HL-60 (cell line): ENCODE data around the gene ARL6.

Experiments
- DNase-seq, 2 experiments: peaks; one replicate each; pipeline ENCODE4 v3.0.0-alpha.2; 2010 to 2020; ENCODE audit warnings: low read depth in 1 of 2, low spot score in 1 of 2
- H3K27ac ChIP-seq: fragments of 250-450 bp; sonication (Bioruptor Pico); replicated peaks from 2 replicates; pipeline ENCODE4 v1.5.1; 2020; ENCODE audit warnings: mild to moderate bottlenecking, moderate library complexity
- H3K27me3 ChIP-seq: fragments of 250-450 bp; sonication (Bioruptor Pico); 2 replicates; pipeline ENCODE4 v1.5.1; 2021; ENCODE audit warnings: mild to moderate bottlenecking, moderate library complexity; ENCODE audit not compliant: insufficient read depth, poor library complexity, severe bottlenecking
- H3K4me3 ChIP-seq: replicated peaks from 2 replicates; pipeline ENCODE4 v1.5.1; 2011; ENCODE audit warnings: mild to moderate bottlenecking, control low read depth, low read length; ENCODE audit not compliant: insufficient read depth
- GABPA ChIP-seq: IDR thresholded peaks from 2 replicates; pipeline ENCODE4 v1.6.1; 2012; ENCODE audit warnings: low read depth
- POLR2AphosphoS5 ChIP-seq: IDR thresholded peaks from 2 replicates; pipeline ENCODE4 v1.6.1; 2012; ENCODE audit warnings: low read depth
- SPI1 ChIP-seq: IDR thresholded peaks from 2 replicates; pipeline ENCODE4 v1.6.1; 2012; ENCODE audit warnings: low read depth, mild to moderate bottlenecking, borderline replicate concordance
- TF ChIP-seq, protein P1 (sequence below): IDR thresholded peaks from one replicate; pipeline ENCODE4 v1.5.1; 2011; ENCODE audit warnings: low read length, control low read depth, inconsistent platforms; ENCODE audit not compliant: insufficient read depth
- TF ChIP-seq, protein P2 (sequence below): IDR thresholded peaks from 2 replicates; pipeline ENCODE4 v1.6.1; 2012; ENCODE audit warnings: low read depth; ENCODE audit not compliant: insufficient replicate concordance

The ARL6 gene

DNA sequence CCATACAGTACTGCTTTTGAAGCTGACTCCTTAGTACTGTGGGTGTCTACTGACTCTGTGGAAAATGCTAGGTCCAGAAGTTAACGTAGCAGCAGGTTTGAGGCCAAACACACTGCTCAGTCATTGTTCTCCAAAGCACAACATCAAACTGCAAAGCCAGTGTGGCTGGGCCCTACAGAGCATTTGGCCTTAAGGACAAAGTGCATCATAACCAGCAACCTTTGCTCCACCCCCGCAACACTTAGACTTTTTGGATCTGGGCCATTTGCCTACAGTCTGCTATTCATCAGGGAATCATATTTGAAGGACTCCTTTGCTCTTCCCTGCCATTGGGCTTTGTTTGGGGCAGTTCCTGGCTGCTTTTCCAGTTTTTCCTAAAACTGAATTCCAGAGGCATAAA, 43.1 kb upstream of the ARL6 start:
- H3K27ac ChIP-seq: no peak overlapping the region
- DNase-seq: no peak
- TF ChIP-seq, protein P1, sequence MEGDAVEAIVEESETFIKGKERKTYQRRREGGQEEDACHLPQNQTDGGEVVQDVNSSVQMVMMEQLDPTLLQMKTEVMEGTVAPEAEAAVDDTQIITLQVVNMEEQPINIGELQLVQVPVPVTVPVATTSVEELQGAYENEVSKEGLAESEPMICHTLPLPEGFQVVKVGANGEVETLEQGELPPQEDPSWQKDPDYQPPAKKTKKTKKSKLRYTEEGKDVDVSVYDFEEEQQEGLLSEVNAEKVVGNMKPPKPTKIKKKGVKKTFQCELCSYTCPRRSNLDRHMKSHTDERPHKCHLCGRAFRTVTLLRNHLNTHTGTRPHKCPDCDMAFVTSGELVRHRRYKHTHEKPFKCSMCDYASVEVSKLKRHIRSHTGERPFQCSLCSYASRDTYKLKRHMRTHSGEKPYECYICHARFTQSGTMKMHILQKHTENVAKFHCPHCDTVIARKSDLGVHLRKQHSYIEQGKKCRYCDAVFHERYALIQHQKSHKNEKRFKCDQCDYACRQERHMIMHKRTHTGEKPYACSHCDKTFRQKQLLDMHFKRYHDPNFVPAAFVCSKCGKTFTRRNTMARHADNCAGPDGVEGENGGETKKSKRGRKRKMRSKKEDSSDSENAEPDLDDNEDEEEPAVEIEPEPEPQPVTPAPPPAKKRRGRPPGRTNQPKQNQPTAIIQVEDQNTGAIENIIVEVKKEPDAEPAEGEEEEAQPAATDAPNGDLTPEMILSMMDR: no peak
- TF ChIP-seq, protein P2, sequence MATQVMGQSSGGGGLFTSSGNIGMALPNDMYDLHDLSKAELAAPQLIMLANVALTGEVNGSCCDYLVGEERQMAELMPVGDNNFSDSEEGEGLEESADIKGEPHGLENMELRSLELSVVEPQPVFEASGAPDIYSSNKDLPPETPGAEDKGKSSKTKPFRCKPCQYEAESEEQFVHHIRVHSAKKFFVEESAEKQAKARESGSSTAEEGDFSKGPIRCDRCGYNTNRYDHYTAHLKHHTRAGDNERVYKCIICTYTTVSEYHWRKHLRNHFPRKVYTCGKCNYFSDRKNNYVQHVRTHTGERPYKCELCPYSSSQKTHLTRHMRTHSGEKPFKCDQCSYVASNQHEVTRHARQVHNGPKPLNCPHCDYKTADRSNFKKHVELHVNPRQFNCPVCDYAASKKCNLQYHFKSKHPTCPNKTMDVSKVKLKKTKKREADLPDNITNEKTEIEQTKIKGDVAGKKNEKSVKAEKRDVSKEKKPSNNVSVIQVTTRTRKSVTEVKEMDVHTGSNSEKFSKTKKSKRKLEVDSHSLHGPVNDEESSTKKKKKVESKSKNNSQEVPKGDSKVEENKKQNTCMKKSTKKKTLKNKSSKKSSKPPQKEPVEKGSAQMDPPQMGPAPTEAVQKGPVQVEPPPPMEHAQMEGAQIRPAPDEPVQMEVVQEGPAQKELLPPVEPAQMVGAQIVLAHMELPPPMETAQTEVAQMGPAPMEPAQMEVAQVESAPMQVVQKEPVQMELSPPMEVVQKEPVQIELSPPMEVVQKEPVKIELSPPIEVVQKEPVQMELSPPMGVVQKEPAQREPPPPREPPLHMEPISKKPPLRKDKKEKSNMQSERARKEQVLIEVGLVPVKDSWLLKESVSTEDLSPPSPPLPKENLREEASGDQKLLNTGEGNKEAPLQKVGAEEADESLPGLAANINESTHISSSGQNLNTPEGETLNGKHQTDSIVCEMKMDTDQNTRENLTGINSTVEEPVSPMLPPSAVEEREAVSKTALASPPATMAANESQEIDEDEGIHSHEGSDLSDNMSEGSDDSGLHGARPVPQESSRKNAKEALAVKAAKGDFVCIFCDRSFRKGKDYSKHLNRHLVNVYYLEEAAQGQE: no peak
- TF ChIP-seq GABPA (no peak), POLR2AphosphoS5 (no peak), SPI1 (no peak)
- H3K4me3 ChIP-seq: no peak overlapping the region
- H3K27me3 ChIP-seq: peaks cover 2% of the 10 kb centered on the region

DNA sequence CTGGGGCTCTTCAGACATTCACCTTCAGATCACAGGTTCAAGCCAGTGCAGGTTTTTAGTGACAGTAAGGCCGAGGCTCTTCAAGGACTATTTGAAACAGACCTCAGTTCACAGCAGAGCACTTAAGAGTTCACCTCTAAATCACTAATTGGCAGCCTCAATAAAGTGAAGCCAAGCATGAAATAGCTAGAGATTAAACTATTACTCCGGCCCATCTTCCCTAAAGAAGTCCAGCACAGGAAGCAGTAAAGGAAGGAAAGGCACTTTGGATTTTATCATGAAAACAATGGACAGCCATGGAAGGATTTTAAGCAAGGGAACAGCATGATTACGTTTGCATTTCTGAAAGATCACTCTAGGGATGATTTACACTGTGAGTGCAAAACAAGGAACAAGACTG, 27.6 kb upstream of the ARL6 start:
- no peak overlapping the region for H3K4me3 ChIP-seq
- DNase-seq: no peak
- TF ChIP-seq GABPA: no peak
- H3K27ac ChIP-seq: no peak overlapping the region
- H3K27me3 ChIP-seq: peaks cover 5% of the 10 kb centered on the region

DNA sequence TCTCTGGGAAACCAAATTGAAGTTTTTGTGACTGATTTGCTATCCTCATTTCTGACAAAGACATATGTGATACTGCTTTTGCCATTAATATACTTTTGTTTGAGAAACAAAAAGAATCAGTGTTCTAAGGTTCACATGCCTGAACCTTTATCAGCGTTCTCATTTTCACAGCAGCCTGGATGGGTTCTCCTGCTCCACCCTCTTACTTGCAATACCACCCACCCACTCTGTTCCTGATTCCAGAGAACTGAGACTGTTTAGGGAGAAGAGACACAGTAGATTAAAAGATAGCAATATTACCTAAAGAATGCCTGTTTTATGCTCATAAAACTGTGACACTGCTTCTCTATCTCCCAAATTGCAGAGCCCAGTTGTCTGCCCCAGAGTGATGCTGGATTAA, 25.8 kb upstream of the ARL6 start:
- peaks cover 5% of the 10 kb centered on the region for H3K27me3 ChIP-seq
- no peak overlapping the region for H3K27ac ChIP-seq
- H3K4me3 ChIP-seq: no peak overlapping the region
- DNase-seq: no peak
- TF ChIP-seq SPI1 (no peak), POLR2AphosphoS5 (no peak), GABPA (no peak)
- TF ChIP-seq, protein P2: no peak
- TF ChIP-seq, protein P1: no peak

DNA sequence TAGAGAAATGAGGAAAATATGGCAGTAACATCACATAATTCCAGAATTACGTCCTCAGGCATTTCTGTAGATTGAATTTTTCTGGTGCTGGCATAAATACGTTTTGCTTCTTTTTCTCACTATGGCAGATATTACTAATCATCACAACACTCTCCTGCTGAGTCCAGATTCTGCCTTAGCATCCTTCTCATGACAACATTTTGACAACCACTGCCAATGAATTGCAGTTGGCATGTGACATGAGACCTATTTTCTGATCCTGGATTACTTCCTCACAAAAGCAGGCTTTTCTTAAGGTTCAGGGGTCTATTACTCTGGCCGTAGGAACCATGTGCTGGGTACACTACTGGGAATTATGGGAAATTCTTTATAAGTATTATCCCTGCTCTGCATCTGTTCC, 22.5 kb upstream of the ARL6 start:
- no peak overlapping the region for H3K4me3 ChIP-seq
- no peak for DNase-seq
- TF ChIP-seq, protein P1: no peak
- no peak for TF ChIP-seq SPI1
- TF ChIP-seq, protein P2: no peak
- TF ChIP-seq GABPA: no peak
- no peak for TF ChIP-seq POLR2AphosphoS5
- H3K27me3 ChIP-seq: peaks cover 5% of the 10 kb centered on the region
- H3K27ac ChIP-seq: no peak overlapping the region
